Colonic mucosa (tissue), 4 donors: ENCODE measurements around the gene OPTC. TPM values are rescaled to one million over a fixed set of nuclear protein-coding genes. Genes with fewer than 3 reads are reported as not detected.

Experiments
- DNase-seq: peaks from one replicate; pipeline ENCODE4 v3.0.0-alpha.2; 2020
- H3K27ac ChIP-seq: fragments of 200-600 bp; one replicate; pipeline ENCODE4 v1.8.0; 2021
- H3K27me3 ChIP-seq: fragments of 200-600 bp; one replicate; pipeline ENCODE4 v1.8.0; 2021
- H3K36me3 ChIP-seq: fragments of 200-600 bp; one replicate; pipeline ENCODE4 v1.8.0; 2021
- H3K4me1 ChIP-seq: fragments of 200-600 bp; one replicate; pipeline ENCODE4 v1.8.0; 2021; ENCODE audit warnings: mild to moderate bottlenecking
- H3K4me3 ChIP-seq: fragments of 200-600 bp; one replicate; pipeline ENCODE4 v1.8.0; 2021
- H3K9ac ChIP-seq, 2 donors: one replicate each; pipeline ENCODE4 v1.7.0; 2013; ENCODE audit warnings: control low read depth in 2 of 2, low read depth in 2 of 2, low read length in 2 of 2
- H3K9me3 ChIP-seq: fragments of 200-600 bp; one replicate; pipeline ENCODE4 v1.8.0; 2021
- CTCF ChIP-seq: fragments of 200-600 bp; IDR thresholded peaks from one replicate; pipeline ENCODE4 v1.8.0; 2022; ENCODE audit warnings: antibody characterized with exemption, mild to moderate bottlenecking
- intact Hi-C: fragments of 100-400 bp; cut with DNase I; formaldehyde crosslinking; loops from one replicate; pipeline ENCODE4 v1.14.1; 2022
- total RNA-seq, 2 donors: library from RNA; stranded (reverse); fragmentation: NEBNext Ultra II Directional in 1 of 2; extraction: Animal tissue kit (Norgen Biotek cat#: 25700) in 1 of 2; gene quantifications; one replicate each; pipeline ENCODE4 v1.2.1, GENCODE V29; 2021
- donor health status: healthy.
- donor health status: DM: no; HTN: no; CAD: no.
- donor health status: DM: no; HTN: no; CAD: no.

Gene OPTC
- total RNA-seq, 2 donors from 2014 or later: not detected

GRCh38 chr1:203511513-203511912, 17.6 kb downstream of the OPTC start:
- Histone ChIP-seq H3K9ac (no peak overlapping the region), H3K27ac (no peak overlapping the region)

GRCh38 chr1:203511930-203512329, 18.0 kb downstream of the OPTC start:
- intact Hi-C loops: no loop called here
- Histone ChIP-seq H3K36me3 (no peaks in the 10 kb centered on the region), H3K27me3 (no peaks in the 10 kb centered on the region), H3K9ac (no peak overlapping the region), H3K27ac (peak overlapping the region; percentile 1), H3K4me3 (no peak overlapping the region), H3K9me3 (no peaks in the 10 kb centered on the region), H3K4me1 (no peaks in the 10 kb centered on the region)
- TF ChIP-seq CTCF: no peak
- DNase-seq: no peak

More at GRCh38 chr1:203511513-203511912, 17.6 kb downstream of the OPTC start:
- no peak for DNase-seq
- intact Hi-C loops: no loop called here
- Histone ChIP-seq H3K27me3 (no peaks in the 10 kb centered on the region), H3K4me3 (no peak overlapping the region), H3K4me1 (no peaks in the 10 kb centered on the region), H3K9me3 (no peaks in the 10 kb centered on the region), H3K36me3 (no peaks in the 10 kb centered on the region)
- no peak for TF ChIP-seq CTCF

- Histone ChIP-seq H3K4me1 (no peaks in the 10 kb centered on the region), H3K27ac (peak overlapping the region; percentile 1), H3K9ac (no peak overlapping the region), H3K9me3 (no peaks in the 10 kb centered on the region), H3K27me3 (no peaks in the 10 kb centered on the region), H3K36me3 (no peaks in the 10 kb centered on the region), H3K4me3 (no peak overlapping the region)
- DNase-seq: no peak
- intact Hi-C loops: no loop called here
- TF ChIP-seq CTCF: no peak
These were observed 18.5 kb downstream of the OPTC start for GRCh38 chr1:203512517-203512847.

GRCh38 chr1:203512848-203513584, 19.1 kb downstream of the OPTC start:
- intact Hi-C loops: no loop called here
- no peak for DNase-seq
- H3K4me3 ChIP-seq: no peak overlapping the region
- no peaks in the 10 kb centered on the region for H3K27me3 ChIP-seq
- no peaks in the 10 kb centered on the region for H3K36me3 ChIP-seq
- peak overlapping the region; percentile 1 for H3K27ac ChIP-seq
- no peaks in the 10 kb centered on the region for H3K4me1 ChIP-seq
- TF ChIP-seq CTCF: no peak
- no peaks in the 10 kb centered on the region for H3K9me3 ChIP-seq
- H3K9ac ChIP-seq: no peak overlapping the region

- Histone ChIP-seq H3K4me3 (no peak overlapping the region), H3K27ac (no peak overlapping the region), H3K36me3 (no peaks in the 10 kb centered on the region), H3K27me3 (no peaks in the 10 kb centered on the region), H3K9ac (no peak overlapping the region), H3K4me1 (no peaks in the 10 kb centered on the region), H3K9me3 (no peaks in the 10 kb centered on the region)
- intact Hi-C loops: no loop called here
- TF ChIP-seq CTCF: no peak
- no peak for DNase-seq
These were observed 19.7 kb downstream of the OPTC start for GRCh38 chr1:203513585-203514031.
